Transverse colon (tissue), 3 donors: ENCODE results near the gene DENND6B.

Experiments
- POLR2A ChIP-seq: fragments of 450-650 bp; IDR thresholded peaks from one replicate; pipeline ENCODE4 v1.6.1; 2016; ENCODE audit warnings: antibody characterized with exemption, mild to moderate bottlenecking, moderate library complexity
- TF ChIP-seq, protein P1 (sequence below), 5 experiments: fragments of 200-600 bp in 3 of 5; fragments of 450-650 bp in 2 of 5; sonication (generic) in 3 of 5; IDR thresholded peaks; 1 replicate in 2 of 5; 2 replicates in 3 of 5; pipeline ENCODE4 v1.5.1; 2016 to 2017; ENCODE audit warnings: antibody characterized with exemption in 5 of 5, inconsistent platforms in 3 of 5, mild to moderate bottlenecking in 2 of 5, moderate library complexity in 1 of 5

DNA sequence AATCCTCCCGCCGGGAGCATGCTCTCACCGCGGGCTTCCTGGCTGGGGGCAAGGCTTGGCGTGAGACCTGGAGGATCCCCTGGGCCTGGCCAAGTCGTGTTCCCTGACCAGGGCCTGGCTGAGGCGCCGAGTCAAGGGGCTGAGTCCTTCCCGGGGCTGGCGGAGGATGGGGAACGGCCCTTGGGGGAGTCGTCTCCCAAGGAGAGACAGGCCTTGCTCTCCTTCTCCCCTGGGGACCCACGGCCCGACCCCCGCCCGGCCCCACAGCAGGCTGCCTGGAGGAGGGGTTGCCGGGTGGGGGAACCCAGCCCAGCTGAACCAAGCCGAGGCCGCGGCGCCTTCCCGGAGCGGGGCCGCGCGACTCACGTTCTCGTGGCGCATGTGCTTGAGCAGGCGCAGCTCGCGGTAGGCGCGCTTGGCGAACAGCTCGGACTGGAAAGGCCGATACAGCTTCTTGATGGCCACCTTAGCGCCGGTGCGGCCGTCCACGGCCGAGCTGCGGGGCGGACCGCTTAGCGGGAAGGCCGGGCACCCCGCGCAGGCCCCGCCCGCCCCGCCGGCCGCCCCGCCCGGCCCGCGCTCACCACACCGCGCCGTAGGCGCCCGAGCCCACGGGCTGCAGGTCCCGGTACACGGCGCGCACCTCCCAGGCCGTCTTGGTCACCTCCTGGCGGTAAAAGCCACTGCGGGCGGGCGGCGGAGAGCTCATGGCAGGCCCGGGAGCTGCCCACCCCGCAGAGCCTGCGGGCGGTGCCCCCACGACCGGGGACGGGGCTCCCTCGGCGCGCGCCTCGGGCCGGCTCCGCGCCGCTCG lies 65.8 kb downstream of the DENND6B start:
- TF ChIP-seq, protein P1, sequence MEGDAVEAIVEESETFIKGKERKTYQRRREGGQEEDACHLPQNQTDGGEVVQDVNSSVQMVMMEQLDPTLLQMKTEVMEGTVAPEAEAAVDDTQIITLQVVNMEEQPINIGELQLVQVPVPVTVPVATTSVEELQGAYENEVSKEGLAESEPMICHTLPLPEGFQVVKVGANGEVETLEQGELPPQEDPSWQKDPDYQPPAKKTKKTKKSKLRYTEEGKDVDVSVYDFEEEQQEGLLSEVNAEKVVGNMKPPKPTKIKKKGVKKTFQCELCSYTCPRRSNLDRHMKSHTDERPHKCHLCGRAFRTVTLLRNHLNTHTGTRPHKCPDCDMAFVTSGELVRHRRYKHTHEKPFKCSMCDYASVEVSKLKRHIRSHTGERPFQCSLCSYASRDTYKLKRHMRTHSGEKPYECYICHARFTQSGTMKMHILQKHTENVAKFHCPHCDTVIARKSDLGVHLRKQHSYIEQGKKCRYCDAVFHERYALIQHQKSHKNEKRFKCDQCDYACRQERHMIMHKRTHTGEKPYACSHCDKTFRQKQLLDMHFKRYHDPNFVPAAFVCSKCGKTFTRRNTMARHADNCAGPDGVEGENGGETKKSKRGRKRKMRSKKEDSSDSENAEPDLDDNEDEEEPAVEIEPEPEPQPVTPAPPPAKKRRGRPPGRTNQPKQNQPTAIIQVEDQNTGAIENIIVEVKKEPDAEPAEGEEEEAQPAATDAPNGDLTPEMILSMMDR (IDR thresholded peaks at IDR 0.05) = no peak
- TF ChIP-seq POLR2A = no peak
